Measurements from ENCODE around the gene DDX17.

The DDX17 gene

DNA sequence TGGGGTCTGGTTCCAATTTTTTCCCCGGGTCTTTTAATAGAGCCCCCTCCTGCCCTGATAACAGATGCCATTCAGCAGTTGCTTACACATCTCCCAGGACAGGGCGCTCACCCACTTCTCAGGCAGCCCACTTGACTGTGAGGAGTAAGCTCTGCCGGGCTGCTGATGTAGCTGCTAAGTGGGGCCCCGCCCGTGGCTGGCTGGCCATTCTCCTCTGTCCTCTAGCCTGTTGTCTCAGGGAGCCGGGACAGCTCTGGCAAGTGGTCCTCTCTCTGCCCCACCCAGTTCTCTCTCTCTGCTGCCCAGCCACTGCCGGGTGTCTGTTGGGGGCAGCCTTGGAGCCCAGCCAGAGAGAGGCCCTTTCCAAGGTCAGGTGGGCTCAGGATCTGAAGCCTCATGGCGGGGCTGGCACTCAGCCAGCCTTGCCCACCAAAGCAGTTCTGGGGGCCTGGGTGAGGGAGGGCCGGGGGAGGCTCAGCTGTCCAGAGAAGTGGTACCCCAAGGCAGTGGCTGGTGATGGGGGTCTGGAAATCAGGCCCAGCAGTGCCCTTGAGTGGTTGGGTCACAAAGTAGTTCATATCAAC lies 60.0 kb downstream of the DDX17 start:
- no peak for TF ChIP-seq ELF4 (IDR thresholded peaks at IDR 0.05)
- no peak for TF ChIP-seq NFRKB (IDR thresholded peaks at IDR 0.05)
- no peak for TF ChIP-seq HDGF (IDR thresholded peaks at IDR 0.05; ENCODE audit: borderline replicate concordance)
- TF ChIP-seq L3MBTL2 (conservative IDR thresholded peaks at IDR 0.05), result no peak
- no peak for TF ChIP-seq LEF1 (IDR thresholded peaks at IDR 0.05; ENCODE audit: borderline replicate concordance)
- TF ChIP-seq PKNOX1 (IDR thresholded peaks at IDR 0.05), result no peak
- no peak for TF ChIP-seq FOXK2 (IDR thresholded peaks at IDR 0.05)
- no peak for TF ChIP-seq ARNT (IDR thresholded peaks at IDR 0.05)
- TF ChIP-seq BHLHE40 (IDR thresholded peaks at IDR 0.05; ENCODE audit: borderline replicate concordance), result no peak
- TF ChIP-seq ZNF384 (IDR thresholded peaks at IDR 0.05), result no peak
- TF ChIP-seq TARDBP (IDR thresholded peaks at IDR 0.05), result no peak
- TF ChIP-seq SP1 (IDR thresholded peaks at IDR 0.05), result no peak
- no peak for TF ChIP-seq CTBP1 (IDR thresholded peaks at IDR 0.05; ENCODE audit: borderline replicate concordance)
- TF ChIP-seq FOXA1 (IDR thresholded peaks at IDR 0.05), result no peak
- TF ChIP-seq FOXM1 (IDR thresholded peaks at IDR 0.05; ENCODE audit: borderline replicate concordance), result no peak
- TF ChIP-seq SUZ12 (IDR thresholded peaks at IDR 0.05), result no peak

GRCh38 chr22:38444783-38445182 lies 61.3 kb downstream of the DDX17 start:
- TF ChIP-seq CTBP1 (IDR thresholded peaks at IDR 0.05; ENCODE audit: borderline replicate concordance) (no peak), PKNOX1 (IDR thresholded peaks at IDR 0.05) (no peak), L3MBTL2 (conservative IDR thresholded peaks at IDR 0.05) (no peak), ZNF384 (IDR thresholded peaks at IDR 0.05) (no peak), ARNT (IDR thresholded peaks at IDR 0.05) (no peak), NFRKB (IDR thresholded peaks at IDR 0.05) (no peak), LEF1 (IDR thresholded peaks at IDR 0.05; ENCODE audit: borderline replicate concordance) (no peak), SP1 (IDR thresholded peaks at IDR 0.05) (no peak), BHLHE40 (IDR thresholded peaks at IDR 0.05; ENCODE audit: borderline replicate concordance) (no peak), ELF4 (IDR thresholded peaks at IDR 0.05) (no peak), FOXA1 (IDR thresholded peaks at IDR 0.05) (no peak), TARDBP (IDR thresholded peaks at IDR 0.05) (no peak), FOXM1 (IDR thresholded peaks at IDR 0.05; ENCODE audit: borderline replicate concordance) (no peak), FOXK2 (IDR thresholded peaks at IDR 0.05) (no peak), HDGF (IDR thresholded peaks at IDR 0.05; ENCODE audit: borderline replicate concordance) (no peak)
- ChIA-PET CTCF (interaction anchor here (1.5 kb wide), 1 partner anchor 9 kb away, joined by 6 read pairs; no protein-coding TSS in a partner anchor), POLR2A (interaction anchor here (1.4 to 1.5 kb wide), 2 partner anchors 16 to 28 kb away, joined by 3 read pairs; no protein-coding TSS in a partner anchor)
- no peak for DNase-seq (ENCODE audit: extremely low spot score)

More for the DNA sequence above, 60.0 kb downstream of the DDX17 start:
- DNase-seq (ENCODE audit: extremely low spot score), result no peak
- ChIA-PET POLR2A (interaction anchor here (0.6 to 1.5 kb wide), 4 partner anchors 11 to 30 kb away, joined by 3 to 5 read pairs (median 3); no protein-coding TSS in a partner anchor), CTCF (interaction anchor here (1.5 to 2.0 kb wide), 2 partner anchors 10 to 11 kb away, joined by 6 read pairs; no protein-coding TSS in a partner anchor)

DNA sequence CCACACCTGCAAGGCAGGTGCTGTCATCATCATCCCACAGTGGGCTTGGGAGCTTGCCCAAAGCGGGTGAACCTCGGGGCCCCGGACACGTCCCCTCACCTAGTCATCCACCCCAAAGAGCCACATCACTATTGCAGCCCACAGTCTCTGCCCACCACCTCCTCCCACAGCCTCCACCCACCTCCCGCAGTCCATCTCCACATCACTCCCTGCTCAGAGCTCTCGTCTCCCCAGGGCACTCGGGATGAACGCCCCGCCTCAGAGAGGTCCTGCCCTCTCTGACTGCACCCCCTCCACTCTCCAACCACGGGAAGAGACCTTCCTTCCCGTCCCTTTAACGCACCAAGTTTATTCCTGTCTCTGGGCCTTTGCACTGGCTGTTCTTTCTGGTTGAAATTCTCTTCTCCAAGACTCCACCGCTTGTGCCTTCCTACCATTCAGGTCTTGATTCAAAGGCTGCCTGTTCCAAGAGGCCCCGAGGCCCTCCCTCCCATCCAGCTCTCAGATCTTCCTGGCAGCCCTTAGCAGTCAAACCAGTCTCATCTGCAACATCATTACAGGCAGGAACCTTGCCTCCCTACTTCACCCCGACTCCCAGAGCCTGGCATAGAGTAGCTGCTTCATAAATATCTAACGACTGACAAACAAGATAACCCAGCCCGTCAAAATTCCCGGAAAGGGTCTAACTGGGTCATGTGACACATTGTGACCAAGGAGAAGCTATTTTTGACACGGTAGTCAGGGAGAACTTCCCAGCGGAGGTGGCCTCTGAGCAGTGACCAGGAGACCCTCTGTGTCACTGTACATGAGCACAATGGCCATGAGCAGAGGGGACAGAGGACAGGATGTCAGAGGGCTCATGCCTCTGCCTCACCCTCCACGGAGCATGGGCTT lies 62.2 kb downstream of the DDX17 start:
- TF ChIP-seq L3MBTL2 (conservative IDR thresholded peaks at IDR 0.05) (no peak), HDGF (IDR thresholded peaks at IDR 0.05; ENCODE audit: borderline replicate concordance) (0 out of 2 replicates have a peak, but pooled peaks have one; percentile 27), PKNOX1 (IDR thresholded peaks at IDR 0.05) (no peak), SUZ12 (IDR thresholded peaks at IDR 0.05) (no peak), ELF4 (IDR thresholded peaks at IDR 0.05) (no peak)
- POLR2A ChIA-PET, result interaction anchor here (1.6 kb wide), 1 partner anchor 45 kb away, joined by 6 read pairs; no protein-coding TSS in a partner anchor
- no peak for DNase-seq (ENCODE audit: extremely low spot score)
- CTCF ChIA-PET, result no interaction called here

DNA sequence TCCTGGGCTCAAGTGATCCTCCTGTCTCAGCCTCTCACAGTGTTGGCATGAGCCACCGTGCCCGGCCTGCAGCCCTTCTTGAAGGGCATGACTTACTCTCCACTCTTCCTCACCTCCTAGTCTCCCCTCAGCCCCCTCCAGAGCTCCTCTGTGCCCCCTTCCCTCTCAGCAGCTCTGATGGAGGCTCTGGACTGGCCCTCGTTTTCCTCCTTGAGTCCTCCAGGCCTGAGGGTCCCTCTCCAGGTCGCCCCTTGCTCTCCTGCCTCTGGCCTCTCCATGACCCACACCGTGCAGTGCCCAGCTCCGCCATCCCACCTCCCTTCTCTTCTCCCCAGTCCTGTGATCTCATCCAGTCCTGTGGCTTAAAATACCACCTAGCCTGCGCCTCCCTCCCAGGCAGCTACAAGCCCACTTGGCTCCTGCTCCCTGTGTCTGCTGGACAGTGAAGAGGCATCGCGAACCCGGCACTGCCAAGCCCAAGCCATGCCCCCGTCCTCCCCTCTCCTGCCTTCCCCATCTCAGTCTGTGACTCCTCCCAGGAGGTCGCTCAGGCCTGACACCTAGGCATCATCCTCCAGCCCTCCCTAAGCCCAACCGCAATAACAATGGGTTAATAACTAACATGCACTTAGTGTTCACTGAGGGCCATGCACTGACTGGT lies 63.0 kb downstream of the DDX17 start:
- DNase-seq (ENCODE audit: extremely low spot score), result no peak
- TF ChIP-seq ZNF384 (IDR thresholded peaks at IDR 0.05) (no peak), SUZ12 (IDR thresholded peaks at IDR 0.05) (no peak), ARNT (IDR thresholded peaks at IDR 0.05) (no peak), HDGF (IDR thresholded peaks at IDR 0.05; ENCODE audit: borderline replicate concordance) (no peak), FOXM1 (IDR thresholded peaks at IDR 0.05; ENCODE audit: borderline replicate concordance) (no peak), ELF4 (IDR thresholded peaks at IDR 0.05) (no peak), BHLHE40 (IDR thresholded peaks at IDR 0.05; ENCODE audit: borderline replicate concordance) (no peak), NFRKB (IDR thresholded peaks at IDR 0.05) (no peak), CTBP1 (IDR thresholded peaks at IDR 0.05; ENCODE audit: borderline replicate concordance) (no peak)
- POLR2A ChIA-PET, result interaction anchor here (0.5 to 1.6 kb wide), 4 partner anchors 10 to 45 kb away, joined by 3 to 6 read pairs (median 3); no protein-coding TSS in a partner anchor
- CTCF ChIA-PET, result no interaction called here

DNA sequence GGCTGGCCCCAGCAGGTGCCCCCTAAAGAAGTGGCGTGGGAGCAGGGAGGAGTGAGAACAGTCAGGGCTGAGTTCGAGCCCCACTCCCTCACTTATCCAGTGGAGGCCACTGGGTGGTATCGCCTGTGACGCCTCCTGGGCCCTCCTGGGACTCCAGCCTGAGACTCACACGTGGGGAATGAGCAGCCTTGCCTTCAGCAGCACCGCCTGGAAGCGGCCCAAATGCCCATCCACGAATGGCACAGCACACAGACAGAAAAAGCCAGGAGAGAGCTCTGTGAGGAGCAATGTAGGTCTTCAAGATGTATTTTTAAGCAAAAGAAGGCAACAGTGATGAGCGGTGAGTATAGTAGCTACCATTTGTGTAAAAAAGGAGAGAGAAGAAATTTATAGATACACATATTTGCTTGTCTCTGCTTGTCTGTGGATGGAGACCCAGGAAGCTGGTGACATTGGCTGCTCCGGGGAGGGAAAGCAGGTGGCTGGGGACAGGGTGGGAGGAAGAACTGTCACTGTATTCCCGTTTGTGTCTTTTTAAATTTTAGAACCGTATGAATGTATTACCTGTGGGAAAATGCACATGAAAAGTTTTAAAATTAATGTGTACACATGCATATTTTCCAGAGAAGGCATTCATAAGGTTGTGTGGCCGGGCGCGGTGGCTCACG lies 64.4 kb downstream of the DDX17 start:
- CTCF ChIA-PET, result no interaction called here
- POLR2A ChIA-PET, result interaction anchor here (2.2 kb wide), 1 partner anchor 12 kb away, joined by 6 read pairs; no protein-coding TSS in a partner anchor
- TF ChIP-seq HDGF (IDR thresholded peaks at IDR 0.05; ENCODE audit: borderline replicate concordance) (no peak), PKNOX1 (IDR thresholded peaks at IDR 0.05) (no peak), FOXM1 (IDR thresholded peaks at IDR 0.05; ENCODE audit: borderline replicate concordance) (no peak), LEF1 (IDR thresholded peaks at IDR 0.05; ENCODE audit: borderline replicate concordance) (no peak)
- no peak for DNase-seq (ENCODE audit: extremely low spot score)

Measured in HEK293T (cell line).